Keratinocyte (primary cell): ENCODE measurements around the gene TXLNB. TPM values are rescaled to one million over a fixed set of nuclear protein-coding genes. Genes with fewer than 3 reads are reported as not detected.

ENCODE experiments used
- DNase-seq: peaks from one replicate; pipeline ENCODE4 v3.0.0-alpha.2; 2011; ENCODE audit warnings: low read depth, missing footprints, low spot score
- FAIRE-seq: peaks from 2 replicates; lab custom pipeline; 2011; peaks lifted over from hg19 to GRCh38; lab: Jason Lieb, UNC
- H2AFZ ChIP-seq: 2 replicates; pipeline ENCODE4 v1.6.0; 2012; ENCODE audit warnings: low read length, control low read depth, inconsistent platforms; ENCODE audit not compliant: control insufficient read depth
- H3K27ac ChIP-seq: 2 replicates; pipeline ENCODE4 v1.5.1; 2011; ENCODE audit warnings: low read length; ENCODE audit not compliant: control insufficient read depth, insufficient read depth
- H3K27me3 ChIP-seq: 3 replicates; pipeline ENCODE4 v1.6.0; 2011; ENCODE audit warnings: low read length; ENCODE audit not compliant: control insufficient read depth, insufficient read depth; ENCODE audit errors: extremely low read depth
- H3K36me3 ChIP-seq, 2 experiments: 2 replicates in 1 of 2; 3 replicates in 1 of 2; pipeline ENCODE4 v1.5.1; 2011; ENCODE audit warnings: low read length in 2 of 2, mild to moderate bottlenecking in 1 of 2; ENCODE audit not compliant: control insufficient read depth in 2 of 2, insufficient read depth in 2 of 2; ENCODE audit errors: extremely low read depth in 1 of 2
- H3K4me1 ChIP-seq: 3 replicates; pipeline ENCODE4 v1.5.1; 2011; ENCODE audit warnings: low read length; ENCODE audit not compliant: control insufficient read depth, insufficient read depth; ENCODE audit errors: extremely low read depth
- H3K4me2 ChIP-seq: 3 replicates; pipeline ENCODE4 v1.6.0; 2011; ENCODE audit warnings: low read depth, low read length; ENCODE audit not compliant: control insufficient read depth, insufficient read depth; ENCODE audit errors: extremely low read depth
- H3K4me3 ChIP-seq, 3 experiments: fragments of 200-600 bp in 1 of 3; sonication (generic) in 1 of 3; 2 replicates in 2 of 3; 3 replicates in 1 of 3; pipeline ENCODE4 v1.5.1; 2011 to 2016; ENCODE audit warnings: low read length in 3 of 3, mild to moderate bottlenecking in 3 of 3, control low read depth in 2 of 3, inconsistent platforms in 1 of 3, low read depth in 1 of 3, mixed read lengths in 1 of 3, mixed run types in 1 of 3, moderate library complexity in 1 of 3; ENCODE audit not compliant: control insufficient read depth in 2 of 3, insufficient read depth in 2 of 3; ENCODE audit errors: extremely low read depth in 1 of 3
- H3K79me2 ChIP-seq: 2 replicates; pipeline ENCODE4 v1.6.0; 2012; ENCODE audit warnings: low read length; ENCODE audit not compliant: control insufficient read depth, insufficient read depth
- H3K9ac ChIP-seq: 3 replicates; pipeline ENCODE4 v1.6.0; 2011; ENCODE audit warnings: low read length; ENCODE audit not compliant: control insufficient read depth, insufficient read depth; ENCODE audit errors: extremely low read depth
- H3K9me1 ChIP-seq: 3 replicates; pipeline ENCODE4 v1.6.0; 2011; ENCODE audit warnings: low read length; ENCODE audit not compliant: control insufficient read depth, insufficient read depth; ENCODE audit errors: extremely low read depth
- H3K9me3 ChIP-seq: 2 replicates; pipeline ENCODE4 v1.5.1; 2012; ENCODE audit warnings: low read depth, low read length; ENCODE audit not compliant: control insufficient read depth
- H4K20me1 ChIP-seq: 3 replicates; pipeline ENCODE4 v1.6.0; 2011; ENCODE audit warnings: low read length; ENCODE audit not compliant: control insufficient read depth, insufficient read depth; ENCODE audit errors: extremely low read depth
- EZH2 ChIP-seq: IDR thresholded peaks from one replicate; pipeline ENCODE4 v1.6.1; 2012; ENCODE audit warnings: inconsistent platforms, mild to moderate bottlenecking, low read length, moderate library complexity
- dilution Hi-C: fragments of 300-500 bp; cut with MboI; formaldehyde crosslinking; loops from one replicate; pipeline ENCODE4 v1.7.0; 2020; ENCODE audit warnings: low sequenced_read_pairs; ENCODE audit not compliant: extremely low pct_ligation_motif_present
- polyA plus RNA-seq, 5 experiments: library from polyadenylated mRNA; depleted of rRNA in 3 of 5; stranded (reverse) in 3 of 5; stranded (forward) in 1 of 5; unstranded in 1 of 5; fragments of >200 nt; gene quantifications; 1 replicate in 1 of 5; 2 replicates in 3 of 5; 3 replicates in 1 of 5; pipeline versions ENCODE4 v1.2.1 to v1.2.3, GENCODE V29; 2011 to 2012; ENCODE audit warnings: missing spikeins in 2 of 5, low read depth in 1 of 5, low replicate concordance in 1 of 5
- TF ChIP-seq, protein P1 (sequence below), 3 experiments: IDR thresholded peaks in 1 of 3; conservative IDR thresholded peaks in 1 of 3; optimal IDR thresholded peaks in 1 of 3; 2 replicates in 2 of 3; 3 replicates in 1 of 3; pipeline versions ENCODE3 to v1.5.1; 2011; ENCODE audit warnings: low read length in 3 of 3, mild to moderate bottlenecking in 3 of 3, moderate library complexity in 2 of 3, control low read depth in 1 of 3, inconsistent platforms in 1 of 3; ENCODE audit not compliant: insufficient read depth in 2 of 3; ENCODE audit errors: extremely low read depth in 1 of 3

TXLNB gene
- polyA plus RNA-seq, 1 donor (not counting 4 experiments of a cell fraction or from before 2014, with no cell fraction given) = 0.03 TPM

DNA sequence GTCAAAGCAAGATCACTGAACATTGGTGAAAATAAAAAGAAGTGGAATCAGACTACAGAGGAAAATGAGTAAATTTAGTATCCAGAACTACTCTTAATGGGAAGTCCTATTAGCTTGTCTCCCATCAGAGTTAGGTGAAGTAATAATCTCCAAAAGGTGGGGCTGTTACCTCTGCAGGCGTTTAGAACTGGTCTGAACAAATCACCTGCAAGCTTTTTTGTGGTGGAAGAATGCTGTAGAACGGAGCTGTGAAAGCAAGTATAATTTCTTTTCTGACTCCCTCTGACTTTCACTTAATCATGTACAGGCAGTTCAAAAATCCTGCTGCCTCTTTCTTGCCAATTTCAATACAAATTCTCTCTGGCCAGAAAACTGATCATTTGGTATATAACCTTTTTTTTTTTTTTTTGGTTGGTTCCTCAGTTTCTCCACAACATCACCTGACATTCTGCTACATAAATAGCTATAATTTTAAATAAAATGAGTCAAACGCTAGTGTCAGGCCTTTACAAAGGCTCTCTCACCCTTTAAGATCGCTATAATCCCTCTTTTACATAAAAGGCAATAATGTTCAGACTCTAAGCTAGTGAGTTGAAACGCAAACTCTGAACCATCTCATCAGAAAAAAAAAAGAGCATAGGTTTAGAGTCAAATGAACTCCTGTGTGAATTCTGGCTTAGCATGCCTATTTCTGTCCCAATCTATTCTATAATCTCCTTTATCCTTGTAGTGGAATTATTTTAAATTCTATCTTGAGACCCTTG is 43.8 kb upstream of the TXLNB start:
- H3K4me1 ChIP-seq = peaks cover 25% of the 10 kb centered on the region
- no peaks in the 10 kb centered on the region for H3K9me1 ChIP-seq
- no peaks in the 10 kb centered on the region for H3K9me3 ChIP-seq
- H3K79me2 ChIP-seq = no peaks in the 10 kb centered on the region
- peak overlapping the region in 2 of 3 experiments; percentile 12 to 16 for H3K4me3 ChIP-seq
- peak overlapping the region; percentile 83 for H2AFZ ChIP-seq
- peak overlapping the region; percentile 65 for H3K4me2 ChIP-seq
- no peak for FAIRE-seq
- TF ChIP-seq EZH2 = no peak
- TF ChIP-seq, protein P1, sequence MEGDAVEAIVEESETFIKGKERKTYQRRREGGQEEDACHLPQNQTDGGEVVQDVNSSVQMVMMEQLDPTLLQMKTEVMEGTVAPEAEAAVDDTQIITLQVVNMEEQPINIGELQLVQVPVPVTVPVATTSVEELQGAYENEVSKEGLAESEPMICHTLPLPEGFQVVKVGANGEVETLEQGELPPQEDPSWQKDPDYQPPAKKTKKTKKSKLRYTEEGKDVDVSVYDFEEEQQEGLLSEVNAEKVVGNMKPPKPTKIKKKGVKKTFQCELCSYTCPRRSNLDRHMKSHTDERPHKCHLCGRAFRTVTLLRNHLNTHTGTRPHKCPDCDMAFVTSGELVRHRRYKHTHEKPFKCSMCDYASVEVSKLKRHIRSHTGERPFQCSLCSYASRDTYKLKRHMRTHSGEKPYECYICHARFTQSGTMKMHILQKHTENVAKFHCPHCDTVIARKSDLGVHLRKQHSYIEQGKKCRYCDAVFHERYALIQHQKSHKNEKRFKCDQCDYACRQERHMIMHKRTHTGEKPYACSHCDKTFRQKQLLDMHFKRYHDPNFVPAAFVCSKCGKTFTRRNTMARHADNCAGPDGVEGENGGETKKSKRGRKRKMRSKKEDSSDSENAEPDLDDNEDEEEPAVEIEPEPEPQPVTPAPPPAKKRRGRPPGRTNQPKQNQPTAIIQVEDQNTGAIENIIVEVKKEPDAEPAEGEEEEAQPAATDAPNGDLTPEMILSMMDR (optimal IDR thresholded peaks at IDR 0.05 in 1 of 3, IDR thresholded peaks at IDR 0.05 in 1 of 3, conservative IDR thresholded peaks at IDR 0.05 in 1 of 3; ENCODE audit: extremely low read depth in 1 of 3, insufficient read depth in 2 of 3, low read length in 3 of 3) = no peak
- no peaks in the 10 kb centered on the region for H3K36me3 ChIP-seq
- H3K27ac ChIP-seq = peak overlapping the region; percentile 97
- H4K20me1 ChIP-seq = no peaks in the 10 kb centered on the region
- dilution Hi-C loops = no loop called here
- H3K9ac ChIP-seq = peak overlapping the region; percentile 59
- peak; percentile 52 for DNase-seq
- no peaks in the 10 kb centered on the region for H3K27me3 ChIP-seq

DNA sequence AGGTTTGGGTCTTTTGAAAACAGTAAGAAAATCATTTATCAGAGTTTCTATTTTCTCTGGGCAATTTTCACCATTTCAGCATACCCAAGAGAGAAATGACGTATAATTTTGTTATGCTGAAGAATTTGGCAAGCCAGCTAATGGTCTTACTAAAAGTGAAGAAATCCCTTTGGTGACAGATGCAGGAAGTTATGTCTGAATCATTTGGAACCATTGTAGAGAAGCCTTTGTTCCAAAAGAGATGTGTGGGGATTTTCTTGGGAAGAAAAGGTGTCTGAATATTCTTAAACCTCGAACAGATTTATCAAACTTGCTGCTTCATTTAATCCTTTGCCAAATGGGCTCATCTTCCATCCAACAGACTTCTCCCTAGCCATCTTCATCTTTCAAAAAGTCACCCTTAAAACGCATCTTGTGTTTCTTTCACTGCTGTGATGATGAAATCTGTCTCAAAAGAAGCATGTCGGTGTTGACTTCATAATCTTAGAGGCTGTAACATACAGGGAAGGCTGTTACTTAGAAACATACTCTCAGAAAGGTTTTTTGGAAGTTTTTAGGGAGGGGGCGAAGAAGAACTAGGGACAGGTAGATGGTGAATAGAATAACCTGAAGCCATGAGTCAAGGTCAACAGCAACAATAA is 43.1 kb upstream of the TXLNB start:
- no peaks in the 10 kb centered on the region for H3K36me3 ChIP-seq
- H3K27me3 ChIP-seq = no peaks in the 10 kb centered on the region
- peak overlapping the region; percentile 65 for H3K4me2 ChIP-seq
- DNase-seq (peak; percentile 28), FAIRE-seq (peak; percentile 89)
- TF ChIP-seq, protein P1 (optimal IDR thresholded peaks at IDR 0.05 in 1 of 3, IDR thresholded peaks at IDR 0.05 in 1 of 3, conservative IDR thresholded peaks at IDR 0.05 in 1 of 3; ENCODE audit: extremely low read depth in 1 of 3, insufficient read depth in 2 of 3, low read length in 3 of 3) = no peak
- no peak for TF ChIP-seq EZH2
- H3K4me3 ChIP-seq = peak overlapping the region in 2 of 3 experiments; percentile 12 to 35
- H3K4me1 ChIP-seq = peaks cover 25% of the 10 kb centered on the region
- H2AFZ ChIP-seq = peak overlapping the region; percentile 83
- peak overlapping the region; percentile 59 for H3K9ac ChIP-seq
- H4K20me1 ChIP-seq = no peaks in the 10 kb centered on the region
- no peaks in the 10 kb centered on the region for H3K9me3 ChIP-seq
- H3K9me1 ChIP-seq = no peaks in the 10 kb centered on the region
- dilution Hi-C loops = no loop called here
- peak overlapping the region; percentile 97 for H3K27ac ChIP-seq
- no peaks in the 10 kb centered on the region for H3K79me2 ChIP-seq
